ENCODE data around the gene LRRC3C. TPM values are rescaled to one million over a fixed set of nuclear protein-coding genes. Genes with fewer than 3 reads are reported as not detected.
"Not testable (repeated sequence)": the region's sequence is repeated elsewhere in the genome, so short reads cannot be mapped to it uniquely, and the experiment has no call there.

LRRC3C gene
- total RNA-seq, 1 experiment from 2014 or later: not detected

- no peaks in the 10 kb centered on the region for H3K9me3 Mint-ChIP-seq (ENCODE audit: unreplicated experiment)
- H3K4me1 Mint-ChIP-seq (ENCODE audit: low read depth, unreplicated experiment): peaks cover 4% of the 10 kb centered on the region
- H3K9me3 ChIP-seq: no peaks in the 10 kb centered on the region
- no peaks in the 10 kb centered on the region for H3K36me3 Mint-ChIP-seq (ENCODE audit: insufficient read depth, unreplicated experiment)
- no TSS peak for BruUV-seq (replicated peaks)
- no peak for TF ChIP-seq CTCF (IDR thresholded peaks at IDR 0.05; ENCODE audit: insufficient read depth in 1 of 2, low read depth in 1 of 2, low read length in 1 of 2, severe bottlenecking in 1 of 2, unreplicated experiment in 1 of 2)
- H3K36me3 ChIP-seq (ENCODE audit: control insufficient read depth, insufficient read depth, low read length): no peaks in the 10 kb centered on the region
- no peaks in the 10 kb centered on the region; the same call in none of the 2 replicates for H3K27me3 ChIP-seq (replicated peaks; ENCODE audit: control insufficient read depth, insufficient read depth, low read length)
- CTCF ChIA-PET: no interaction called here
- no peak overlapping the region for H3K4me3 Mint-ChIP-seq (ENCODE audit: unreplicated experiment)
- H3K4me1 ChIP-seq: no peaks in the 10 kb centered on the region
- POLR2A ChIA-PET: no interaction called here
- intact Hi-C loops (cut with micrococcal nuclease; ENCODE audit: unreplicated experiment): no loop called here
- no peak overlapping the region for H3K4me3 ChIP-seq (ENCODE audit: low read depth, low read length)
- no peak for DNase-seq
- H3K27ac Mint-ChIP-seq (ENCODE audit: unreplicated experiment): no peak overlapping the region
- H3K27me3 Mint-ChIP-seq (ENCODE audit: insufficient read depth, unreplicated experiment): no peaks in the 10 kb centered on the region
Observed at GRCh38 chr17:39943702-39944392, 16.3 kb downstream of the LRRC3C start.

- intact Hi-C loops (cut with micrococcal nuclease; ENCODE audit: unreplicated experiment): no loop called here
- Mint-ChIP-seq H3K9me3 (ENCODE audit: unreplicated experiment) (no peaks in the 10 kb centered on the region), H3K4me1 (ENCODE audit: low read depth, unreplicated experiment) (peaks cover 4% of the 10 kb centered on the region), H3K27me3 (ENCODE audit: insufficient read depth, unreplicated experiment) (no peaks in the 10 kb centered on the region), H3K36me3 (ENCODE audit: insufficient read depth, unreplicated experiment) (no peaks in the 10 kb centered on the region), H3K27ac (ENCODE audit: unreplicated experiment) (no peak overlapping the region), H3K4me3 (ENCODE audit: unreplicated experiment) (no peak overlapping the region)
- ChIA-PET POLR2A (no interaction called here), CTCF (no interaction called here)
- Histone ChIP-seq H3K36me3 (ENCODE audit: control insufficient read depth, insufficient read depth, low read length) (no peaks in the 10 kb centered on the region), H3K27me3 (replicated peaks; ENCODE audit: control insufficient read depth, insufficient read depth, low read length) (no peaks in the 10 kb centered on the region; the same call in none of the 2 replicates), H3K9me3 (no peaks in the 10 kb centered on the region), H3K4me3 (ENCODE audit: low read depth, low read length) (no peak overlapping the region), H3K4me1 (no peaks in the 10 kb centered on the region)
- no TSS peak for BruUV-seq (replicated peaks)
- no peak for DNase-seq
- TF ChIP-seq CTCF (IDR thresholded peaks at IDR 0.05; ENCODE audit: insufficient read depth in 1 of 2, low read depth in 1 of 2, low read length in 1 of 2, severe bottlenecking in 1 of 2, unreplicated experiment in 1 of 2): no peak
Observed at GRCh38 chr17:39944393-39944711, 16.8 kb downstream of the LRRC3C start.

- Mint-ChIP-seq H3K27ac (ENCODE audit: unreplicated experiment) (no peak overlapping the region), H3K36me3 (ENCODE audit: insufficient read depth, unreplicated experiment) (no peaks in the 10 kb centered on the region), H3K4me1 (ENCODE audit: low read depth, unreplicated experiment) (peaks cover 4% of the 10 kb centered on the region), H3K4me3 (ENCODE audit: unreplicated experiment) (no peak overlapping the region), H3K9me3 (ENCODE audit: unreplicated experiment) (no peaks in the 10 kb centered on the region), H3K27me3 (ENCODE audit: insufficient read depth, unreplicated experiment) (no peaks in the 10 kb centered on the region)
- TF ChIP-seq CTCF (IDR thresholded peaks at IDR 0.05; ENCODE audit: insufficient read depth in 1 of 2, low read depth in 1 of 2, low read length in 1 of 2, severe bottlenecking in 1 of 2, unreplicated experiment in 1 of 2): no peak
- Histone ChIP-seq H3K4me3 (ENCODE audit: low read depth, low read length) (no peak overlapping the region), H3K36me3 (ENCODE audit: control insufficient read depth, insufficient read depth, low read length) (no peaks in the 10 kb centered on the region), H3K9me3 (no peaks in the 10 kb centered on the region), H3K4me1 (no peaks in the 10 kb centered on the region), H3K27me3 (replicated peaks; ENCODE audit: control insufficient read depth, insufficient read depth, low read length) (no peaks in the 10 kb centered on the region; the same call in none of the 2 replicates)
- CTCF ChIA-PET: no interaction called here
- POLR2A ChIA-PET: no interaction called here
- no TSS peak for BruUV-seq (replicated peaks)
- DNase-seq: no peak
- intact Hi-C loops (cut with micrococcal nuclease; ENCODE audit: unreplicated experiment): no loop called here
Observed at GRCh38 chr17:39946551-39947330, 19.2 kb downstream of the LRRC3C start.

GRCh38 chr17:39948489-39948828 is 20.9 kb downstream of the LRRC3C start:
- BruUV-seq (replicated peaks); H3K9me3 Mint-ChIP-seq (ENCODE audit: unreplicated experiment); H3K27me3 ChIP-seq (replicated peaks; ENCODE audit: control insufficient read depth, insufficient read depth, low read length); H3K27me3 Mint-ChIP-seq (ENCODE audit: insufficient read depth, unreplicated experiment); H3K4me3 ChIP-seq (ENCODE audit: low read depth, low read length); POLR2A ChIA-PET; CTCF ChIA-PET; DNase-seq; H3K9me3 ChIP-seq; H3K4me1 ChIP-seq; H3K27ac Mint-ChIP-seq (ENCODE audit: unreplicated experiment); H3K4me3 Mint-ChIP-seq (ENCODE audit: unreplicated experiment); H3K36me3 ChIP-seq (ENCODE audit: control insufficient read depth, insufficient read depth, low read length); H3K36me3 Mint-ChIP-seq (ENCODE audit: insufficient read depth, unreplicated experiment); intact Hi-C loops (cut with micrococcal nuclease; ENCODE audit: unreplicated experiment): not testable (repeated sequence)
- peaks cover 12% of the 10 kb centered on the region for H3K4me1 Mint-ChIP-seq (ENCODE audit: low read depth, unreplicated experiment)

Data from Caco-2 (cell line).